ENCODE measurements around the gene RNH1. TPM values are rescaled to one million over a fixed set of nuclear protein-coding genes. Genes with fewer than 3 reads are reported as not detected.

Gene RNH1
- total RNA-seq, 1 donor from 2014 or later = 126 TPM

- DNase-seq (ENCODE audit: low spot score) = no peak
- Mint-ChIP-seq H3K36me3 (ENCODE audit: low read depth) (peaks cover 2% of the 10 kb centered on the region), H3K9me3 (no peaks in the 10 kb centered on the region), H3K4me1 (ENCODE audit: low read depth) (peaks cover 16% of the 10 kb centered on the region), H3K27me3 (ENCODE audit: insufficient read depth) (no peaks in the 10 kb centered on the region), H3K27ac (peak overlapping the region; percentile 52), H3K4me3 (no peak overlapping the region)
- intact Hi-C loops (cut with micrococcal nuclease) = loop anchor here (5.0 to 10.0 kb wide), 3 partner anchors 90 to 278 kb away; partner anchors contain the start of gene IFITM2
Measured at GRCh38 chr11:446891-447290, 60.2 kb downstream of the RNH1 start.

- H3K27me3 Mint-ChIP-seq (ENCODE audit: insufficient read depth) = no peaks in the 10 kb centered on the region
- intact Hi-C loops (cut with micrococcal nuclease) = loop anchor here (5.0 to 10.0 kb wide), 3 partner anchors 89 to 279 kb away; partner anchors contain the start of gene IFITM2
- H3K9me3 Mint-ChIP-seq = no peaks in the 10 kb centered on the region
- no peak for DNase-seq (ENCODE audit: low spot score)
- no peak overlapping the region for H3K27ac Mint-ChIP-seq
- H3K36me3 Mint-ChIP-seq (ENCODE audit: low read depth) = peaks cover 2% of the 10 kb centered on the region
- no peak overlapping the region for H3K4me3 Mint-ChIP-seq
- peaks cover 11% of the 10 kb centered on the region for H3K4me1 Mint-ChIP-seq (ENCODE audit: low read depth)
Measured at GRCh38 chr11:445765-446588, 61.1 kb downstream of the RNH1 start.

Other genes with a start within 250 kb of the RNH1 start
- 4.9 and 5.2 TPM in 2 replicates for gene NLRP6, start 228.8 kb downstream of the RNH1 start, total RNA-seq
- gene PGGHG, start 218.1 kb downstream of the RNH1 start, total RNA-seq = 164 and 167 TPM in 2 replicates
- not detected in 2 replicates for gene IFITM5, start 207.7 kb downstream of the RNH1 start, total RNA-seq
- gene IFITM2, start 199.4 kb downstream of the RNH1 start, total RNA-seq = 494 and 521 TPM in 2 replicates
- 208 and 214 TPM in 2 replicates for gene IFITM1, start 193.2 kb downstream of the RNH1 start, total RNA-seq
- 3.6 and 4.6 TPM in 2 replicates for gene IFITM3, start 186.4 kb downstream of the RNH1 start, total RNA-seq
- gene B4GALNT4, start 137.7 kb downstream of the RNH1 start, total RNA-seq = 3.8 and 5.1 TPM in 2 replicates
- not detected in 2 replicates for gene PKP3, start 113.0 kb downstream of the RNH1 start, total RNA-seq
- 38.3 and 43.9 TPM in 2 replicates for gene SIGIRR, start 92.2 kb downstream of the RNH1 start, total RNA-seq
- gene ANO9, start 65.2 kb downstream of the RNH1 start, total RNA-seq = 33.1 and 33.8 TPM in 2 replicates
- 31.0 and 33.9 TPM in 2 replicates for gene PTDSS2, start 57.0 kb downstream of the RNH1 start, total RNA-seq
- 76.6 and 88.7 TPM in 2 replicates for gene HRAS, start 28.3 kb upstream of the RNH1 start, total RNA-seq
- gene LRRC56, start 30.3 kb upstream of the RNH1 start, total RNA-seq = 1.8 and 2.2 TPM in 2 replicates
- 0.47 and 0.64 TPM in 2 replicates for gene LMNTD2, start 53.5 kb upstream of the RNH1 start, total RNA-seq
- gene RASSF7, start 53.7 kb upstream of the RNH1 start, total RNA-seq = 15.9 and 19.8 TPM in 2 replicates
- 58.6 and 59.8 TPM in 2 replicates for gene PHRF1, start 69.2 kb upstream of the RNH1 start, total RNA-seq
- gene IRF7, start 108.7 kb upstream of the RNH1 start, total RNA-seq = 56.6 and 63.1 TPM in 2 replicates
- not detected in 2 replicates for gene CDHR5, start 117.7 kb upstream of the RNH1 start, total RNA-seq
- not detected in 2 replicates for gene SCT, start 119.9 kb upstream of the RNH1 start, total RNA-seq
- 0.34 and 0.47 TPM in 2 replicates for gene DRD4, start 130.0 kb upstream of the RNH1 start, total RNA-seq
- 72.2 and 72.7 TPM in 2 replicates for gene DEAF1, start 188.0 kb upstream of the RNH1 start, total RNA-seq
- 14.2 and 14.7 TPM in 2 replicates for gene TMEM80, start 188.6 kb upstream of the RNH1 start, total RNA-seq
- 16.8 and 20.2 TPM in 2 replicates for gene EPS8L2, start 199.0 kb upstream of the RNH1 start, total RNA-seq
- 269 and 283 TPM in 2 replicates for gene TALDO1, start 240.2 kb upstream of the RNH1 start, total RNA-seq

Data from activated T-helper 1 cell treated with anti-CD3 and anti-CD28 coated beads, Interleukin-12 subunit alpha, Interleukin-12 subunit beta, Interleukin-2, Interleukin-4 antibody, amounts not matched to agents 30 ng/mL and 10 ng/mL and 1 ng/mL, durations not matched to agents 14 hours and 24 hours and 36 hours (primary cell).